Cardiac fibroblast (primary cell): ENCODE data around the gene PCP4.

ENCODE experiments used
- DNase-seq, 2 donors: peaks; one replicate each; pipeline versions ENCODE4 v3.0.0 to v3.0.0-alpha.2; 2010; ENCODE audit warnings: low read depth in 2 of 2
- H3K4me3 ChIP-seq, 2 donors: replicated peaks in 1 of 2; 1 replicate in 1 of 2; 2 replicates in 1 of 2; pipeline ENCODE4 v1.5.1; 2011; ENCODE audit warnings: low read depth in 2 of 2, low read length in 2 of 2, mild to moderate bottlenecking in 2 of 2, moderate library complexity in 1 of 2
- TF ChIP-seq, protein P1 (sequence below): IDR thresholded peaks from one replicate; pipeline ENCODE4 v1.5.1; 2011; ENCODE audit warnings: low read depth, mild to moderate bottlenecking, low read length, inconsistent platforms

Gene PCP4

DNA sequence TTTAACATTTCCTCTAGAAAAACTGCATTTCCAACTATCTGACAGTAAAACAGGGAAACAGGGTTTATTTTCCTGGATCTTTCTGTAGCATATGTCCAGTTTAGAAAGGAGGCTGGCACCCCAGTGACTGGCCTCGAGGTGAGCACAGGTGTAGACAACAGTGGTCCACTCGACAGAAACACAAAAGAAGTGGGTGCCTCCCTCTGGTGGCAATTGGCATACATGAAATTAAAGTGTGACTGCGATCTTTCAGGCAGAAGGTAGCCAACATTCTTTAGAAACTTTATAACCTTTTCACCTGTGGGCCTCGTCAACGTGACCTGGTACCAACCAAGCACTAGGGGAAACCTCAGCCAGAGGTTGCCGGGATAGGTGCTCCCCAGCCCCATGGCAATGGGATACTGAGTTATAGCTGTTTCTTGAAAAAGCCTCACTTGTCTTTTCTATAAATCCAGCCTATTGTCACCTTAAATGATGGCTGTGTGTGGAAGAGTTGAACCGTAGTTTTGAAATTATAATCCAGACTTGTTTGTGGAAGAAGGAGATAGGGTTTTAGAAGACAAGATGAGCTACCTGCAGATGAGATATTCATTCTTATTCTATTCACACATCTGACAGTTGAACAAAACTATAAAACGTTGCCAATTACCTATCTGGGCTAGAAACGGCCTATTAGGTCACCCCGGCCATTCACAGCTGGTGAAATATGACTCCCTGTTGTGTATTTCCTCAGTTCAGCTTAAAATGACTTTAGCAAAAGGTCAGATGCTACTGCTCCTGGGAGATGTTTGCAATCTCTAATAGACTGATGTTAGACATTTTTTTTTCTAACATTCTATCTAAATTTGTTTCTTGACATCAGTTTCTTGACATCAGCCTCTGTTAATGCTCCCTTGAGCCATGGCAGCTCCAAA lies 44.3 kb downstream of the PCP4 start:
- no peak for DNase-seq
- TF ChIP-seq, protein P1, sequence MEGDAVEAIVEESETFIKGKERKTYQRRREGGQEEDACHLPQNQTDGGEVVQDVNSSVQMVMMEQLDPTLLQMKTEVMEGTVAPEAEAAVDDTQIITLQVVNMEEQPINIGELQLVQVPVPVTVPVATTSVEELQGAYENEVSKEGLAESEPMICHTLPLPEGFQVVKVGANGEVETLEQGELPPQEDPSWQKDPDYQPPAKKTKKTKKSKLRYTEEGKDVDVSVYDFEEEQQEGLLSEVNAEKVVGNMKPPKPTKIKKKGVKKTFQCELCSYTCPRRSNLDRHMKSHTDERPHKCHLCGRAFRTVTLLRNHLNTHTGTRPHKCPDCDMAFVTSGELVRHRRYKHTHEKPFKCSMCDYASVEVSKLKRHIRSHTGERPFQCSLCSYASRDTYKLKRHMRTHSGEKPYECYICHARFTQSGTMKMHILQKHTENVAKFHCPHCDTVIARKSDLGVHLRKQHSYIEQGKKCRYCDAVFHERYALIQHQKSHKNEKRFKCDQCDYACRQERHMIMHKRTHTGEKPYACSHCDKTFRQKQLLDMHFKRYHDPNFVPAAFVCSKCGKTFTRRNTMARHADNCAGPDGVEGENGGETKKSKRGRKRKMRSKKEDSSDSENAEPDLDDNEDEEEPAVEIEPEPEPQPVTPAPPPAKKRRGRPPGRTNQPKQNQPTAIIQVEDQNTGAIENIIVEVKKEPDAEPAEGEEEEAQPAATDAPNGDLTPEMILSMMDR, result no peak
- no peak overlapping the region for H3K4me3 ChIP-seq

DNA sequence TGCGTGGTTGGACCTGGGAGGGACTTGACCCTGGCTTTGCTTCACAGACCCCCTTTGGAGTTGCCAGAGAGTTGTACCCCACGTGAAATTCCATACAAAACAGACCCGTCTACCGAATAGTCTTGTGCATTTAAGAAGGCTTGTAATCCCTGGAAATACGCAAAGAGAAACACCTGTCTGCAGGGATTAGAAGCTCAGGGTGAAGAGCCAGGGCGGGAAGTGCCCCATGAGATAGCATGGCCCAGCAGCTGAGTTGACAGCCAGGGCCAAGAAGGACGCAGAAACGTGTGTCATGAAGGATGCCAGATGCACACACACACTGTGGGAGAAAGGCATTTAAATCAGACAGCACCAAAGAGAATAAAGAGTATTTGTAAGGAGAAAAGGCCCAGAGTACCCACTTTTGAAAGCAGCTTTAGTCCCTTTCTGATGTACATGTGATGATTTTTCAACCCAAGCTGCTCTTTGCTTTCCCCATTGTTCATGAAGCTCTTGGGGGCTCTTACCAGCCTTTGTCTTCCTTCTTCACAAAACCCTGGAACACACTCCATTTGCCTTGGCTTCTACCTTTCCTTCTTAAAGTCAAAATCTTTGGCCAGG lies 46.6 kb downstream of the PCP4 start:
- TF ChIP-seq, protein P1, result no peak
- DNase-seq, result no peak
- H3K4me3 ChIP-seq, result no peak overlapping the region

DNA sequence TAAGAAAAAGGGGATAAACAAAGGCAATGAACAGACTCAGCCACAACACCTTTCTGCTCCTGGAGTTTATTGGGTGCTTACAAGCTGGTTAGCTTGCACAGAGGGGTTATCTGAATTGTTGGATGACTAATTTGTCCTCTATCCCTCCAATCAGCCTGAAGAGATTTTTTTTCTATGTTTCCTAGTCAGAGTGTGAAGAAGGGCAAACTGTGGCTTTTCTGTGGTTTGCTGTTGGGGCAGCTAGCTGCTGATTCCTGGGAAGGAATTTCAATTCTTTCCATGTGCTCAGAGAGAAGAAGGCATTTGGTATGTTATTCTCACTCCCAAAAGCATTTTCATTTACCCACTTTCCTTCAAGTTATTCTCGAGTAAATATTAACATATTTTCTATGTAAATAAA lies 48.6 kb downstream of the PCP4 start:
- TF ChIP-seq, protein P1, result no peak
- no peak overlapping the region for H3K4me3 ChIP-seq
- no peak for DNase-seq

DNA sequence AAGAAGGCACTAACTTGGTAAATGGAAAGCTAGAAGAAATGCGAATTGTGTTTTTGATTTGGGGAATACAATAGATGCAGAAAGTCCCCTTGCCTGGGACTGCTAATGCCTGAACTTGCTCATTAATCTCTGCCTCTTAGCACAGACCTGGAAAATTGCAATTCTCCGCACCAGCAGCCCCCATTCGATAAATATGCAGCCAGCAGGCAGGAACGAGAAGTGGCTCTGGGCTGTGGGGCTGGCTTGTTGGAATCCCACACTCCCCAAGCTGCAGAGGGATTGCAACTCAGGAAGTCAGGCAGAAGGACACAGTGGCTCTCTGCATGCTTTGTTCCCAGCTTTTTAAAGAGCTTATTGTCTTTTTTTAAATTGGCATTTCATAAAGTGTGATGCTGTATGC lies 51.3 kb downstream of the PCP4 start:
- TF ChIP-seq, protein P1, result no peak
- no peak overlapping the region for H3K4me3 ChIP-seq

DNA sequence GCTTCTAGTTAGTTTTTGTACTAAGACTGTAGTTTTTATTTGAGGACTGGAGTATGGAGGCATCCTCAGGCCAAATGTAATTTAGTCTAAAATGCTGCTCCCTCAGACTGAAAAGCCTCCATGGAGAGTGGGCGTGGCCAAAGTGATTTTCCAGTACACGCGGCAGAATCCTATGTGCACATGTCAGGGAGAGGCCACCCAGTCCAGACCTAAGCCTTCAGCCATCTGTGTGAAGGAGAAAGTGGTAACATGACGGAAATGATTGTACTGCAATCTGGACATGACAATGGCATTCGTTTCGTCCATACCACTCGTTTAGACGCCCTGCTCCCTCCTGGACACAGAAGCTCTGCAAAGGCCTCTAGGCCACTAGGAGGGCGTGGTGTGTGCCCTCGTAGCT lies 56.2 kb downstream of the PCP4 start:
- no peak overlapping the region for H3K4me3 ChIP-seq
- TF ChIP-seq, protein P1, result no peak
- DNase-seq, result no peak

More for the DNA sequence above, 51.3 kb downstream of the PCP4 start:
- no peak for DNase-seq

DNA sequence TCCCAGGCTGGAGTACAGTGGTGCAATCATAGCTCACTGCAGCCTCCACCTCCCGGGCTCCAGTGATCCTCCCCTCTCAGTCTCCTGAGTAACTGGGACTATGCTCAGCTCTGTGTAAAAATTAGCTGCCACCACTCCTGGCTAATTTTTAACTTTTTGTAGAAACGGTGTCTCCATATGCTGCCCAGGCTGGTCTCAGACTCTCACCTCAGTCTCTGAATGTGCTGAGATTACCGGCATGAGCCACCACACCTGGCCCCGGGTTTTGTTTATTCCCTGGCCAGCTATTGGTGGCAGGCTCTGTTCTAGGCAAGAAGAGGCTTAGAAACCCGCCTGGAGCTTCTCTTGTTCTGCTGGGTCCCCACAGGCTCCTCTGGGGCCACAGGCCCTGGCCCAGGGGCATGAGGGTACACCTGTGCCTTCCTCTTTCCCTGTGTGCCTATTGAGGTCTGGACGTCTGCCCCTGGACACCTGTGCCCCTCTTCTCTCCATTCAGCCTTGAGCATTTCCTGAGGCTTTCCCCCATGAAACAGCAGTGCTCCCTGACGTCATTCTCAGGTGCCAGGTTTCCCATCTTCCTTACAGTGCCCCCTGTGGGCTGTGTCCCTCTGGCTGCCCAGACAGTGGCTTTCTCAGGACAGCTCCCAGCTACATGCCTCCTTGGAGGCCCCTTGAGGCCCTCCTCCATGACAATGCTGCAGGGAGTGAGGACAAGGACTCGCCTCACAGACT lies 57.5 kb downstream of the PCP4 start:
- no peak overlapping the region for H3K4me3 ChIP-seq
- DNase-seq, result no peak
- TF ChIP-seq, protein P1, result no peak
